Measurements from ENCODE around the gene SDHB.

DNA sequence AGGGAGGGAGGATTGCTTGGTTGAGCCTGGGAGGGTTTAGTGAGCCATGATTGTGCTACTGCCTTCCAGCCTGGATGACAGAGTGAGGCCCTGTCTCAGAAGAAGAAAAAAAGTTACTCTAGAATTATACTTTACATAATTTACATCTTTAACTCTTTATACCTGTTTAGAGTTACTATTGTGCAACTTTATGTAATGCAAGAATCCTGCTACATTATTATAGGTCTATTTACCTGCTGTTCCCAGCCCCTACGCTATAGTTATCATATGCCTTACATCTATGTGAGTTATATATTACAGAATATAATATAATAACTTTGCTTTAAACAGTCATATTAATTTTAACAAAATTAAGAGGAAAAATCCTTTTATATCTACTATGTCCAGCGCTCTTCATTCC is 14.3 kb downstream of the SDHB start:
- TF ChIP-seq, protein P1, sequence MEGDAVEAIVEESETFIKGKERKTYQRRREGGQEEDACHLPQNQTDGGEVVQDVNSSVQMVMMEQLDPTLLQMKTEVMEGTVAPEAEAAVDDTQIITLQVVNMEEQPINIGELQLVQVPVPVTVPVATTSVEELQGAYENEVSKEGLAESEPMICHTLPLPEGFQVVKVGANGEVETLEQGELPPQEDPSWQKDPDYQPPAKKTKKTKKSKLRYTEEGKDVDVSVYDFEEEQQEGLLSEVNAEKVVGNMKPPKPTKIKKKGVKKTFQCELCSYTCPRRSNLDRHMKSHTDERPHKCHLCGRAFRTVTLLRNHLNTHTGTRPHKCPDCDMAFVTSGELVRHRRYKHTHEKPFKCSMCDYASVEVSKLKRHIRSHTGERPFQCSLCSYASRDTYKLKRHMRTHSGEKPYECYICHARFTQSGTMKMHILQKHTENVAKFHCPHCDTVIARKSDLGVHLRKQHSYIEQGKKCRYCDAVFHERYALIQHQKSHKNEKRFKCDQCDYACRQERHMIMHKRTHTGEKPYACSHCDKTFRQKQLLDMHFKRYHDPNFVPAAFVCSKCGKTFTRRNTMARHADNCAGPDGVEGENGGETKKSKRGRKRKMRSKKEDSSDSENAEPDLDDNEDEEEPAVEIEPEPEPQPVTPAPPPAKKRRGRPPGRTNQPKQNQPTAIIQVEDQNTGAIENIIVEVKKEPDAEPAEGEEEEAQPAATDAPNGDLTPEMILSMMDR (IDR thresholded peaks at IDR 0.05): no peak
- TF ChIP-seq POLR2A (IDR thresholded peaks at IDR 0.05): no peak
- no peak for TF ChIP-seq POLR2AphosphoS5 (IDR thresholded peaks at IDR 0.05)

Measured in prostate gland (tissue), 2 donors.